ENCODE measurements around the gene TIMM10.

The TIMM10 gene

DNA sequence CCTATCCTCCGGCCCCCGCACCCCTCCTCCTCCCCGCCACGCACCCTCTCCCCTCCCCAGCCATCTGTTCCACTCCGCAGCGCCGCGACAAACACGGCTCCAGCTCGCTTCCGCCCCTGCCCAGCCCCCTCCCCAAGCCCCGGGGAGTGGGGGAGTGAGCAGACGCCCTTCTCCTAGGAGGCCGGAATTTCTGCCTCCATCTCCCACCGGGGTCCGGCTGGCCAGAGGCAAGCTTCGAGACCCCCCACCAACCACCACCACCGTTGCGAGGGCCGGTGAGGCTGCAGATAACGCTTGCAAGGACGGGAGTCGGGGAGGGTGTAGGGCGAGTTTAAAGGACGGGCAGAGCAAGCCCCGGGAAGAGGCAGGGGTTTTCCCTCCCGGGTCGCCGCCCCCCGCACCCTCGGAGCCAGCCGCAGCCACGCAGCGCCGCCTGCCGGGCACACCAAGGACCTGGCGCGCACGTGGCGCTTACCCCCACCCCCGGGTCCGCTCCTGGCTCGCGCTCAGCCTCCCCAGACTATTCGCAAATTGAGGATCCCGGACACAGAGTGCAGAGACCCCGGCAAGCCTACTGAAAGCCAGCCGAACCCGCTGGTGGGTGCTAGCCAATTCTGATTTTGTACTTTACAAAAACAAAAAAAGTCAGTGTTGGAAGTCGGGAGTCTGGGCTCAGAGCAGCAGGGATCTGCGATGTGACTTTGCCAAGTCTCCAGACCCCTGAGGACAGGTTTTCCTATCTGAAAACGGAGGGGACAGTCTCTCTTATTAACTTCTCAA lies 47.6 kb downstream of the TIMM10 start:
- peak; percentile 50 to 58 for DNase-seq

DNA sequence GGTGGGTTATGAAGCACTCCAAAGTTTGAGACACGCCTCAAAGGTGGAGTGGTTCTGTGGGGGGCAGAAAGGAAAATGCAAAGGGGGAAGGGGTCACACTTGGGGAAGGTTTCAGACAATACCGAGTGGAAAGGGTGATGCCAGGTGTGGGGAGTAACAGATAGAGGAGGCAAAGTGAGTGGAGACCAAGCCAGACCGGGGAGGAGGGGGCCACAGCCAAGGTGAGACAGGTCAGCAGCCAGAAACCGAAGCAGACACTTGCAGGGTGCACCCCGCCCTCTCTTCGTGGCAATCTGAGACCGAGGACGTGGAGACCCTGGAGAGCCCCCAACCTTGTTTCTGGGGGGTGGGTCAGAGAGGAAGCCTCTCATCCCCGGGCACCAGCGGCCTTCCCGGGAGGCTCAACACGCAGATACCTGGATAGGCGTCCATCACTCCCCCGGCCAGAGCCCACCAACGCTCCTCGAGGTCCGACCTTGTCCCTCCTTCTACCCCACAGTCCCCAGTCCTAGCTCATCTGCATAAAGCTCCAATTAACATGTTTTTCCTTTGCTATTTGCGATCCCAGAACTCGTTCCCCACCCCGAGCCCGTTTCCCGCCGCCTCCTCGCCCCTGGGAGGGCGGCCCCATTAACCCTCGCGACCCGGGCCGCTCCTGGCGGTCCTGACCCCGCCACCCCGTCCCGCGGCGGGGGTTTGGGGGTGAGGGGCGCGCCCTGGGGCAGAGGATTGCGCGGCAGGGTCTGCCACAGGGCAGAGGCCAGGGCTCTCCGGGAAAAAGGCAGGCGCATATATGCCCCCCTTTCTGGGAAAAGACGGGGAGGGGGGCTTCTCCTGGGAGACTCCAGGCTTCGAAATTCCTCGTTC lies 48.4 kb downstream of the TIMM10 start:
- no peak for DNase-seq

DNA sequence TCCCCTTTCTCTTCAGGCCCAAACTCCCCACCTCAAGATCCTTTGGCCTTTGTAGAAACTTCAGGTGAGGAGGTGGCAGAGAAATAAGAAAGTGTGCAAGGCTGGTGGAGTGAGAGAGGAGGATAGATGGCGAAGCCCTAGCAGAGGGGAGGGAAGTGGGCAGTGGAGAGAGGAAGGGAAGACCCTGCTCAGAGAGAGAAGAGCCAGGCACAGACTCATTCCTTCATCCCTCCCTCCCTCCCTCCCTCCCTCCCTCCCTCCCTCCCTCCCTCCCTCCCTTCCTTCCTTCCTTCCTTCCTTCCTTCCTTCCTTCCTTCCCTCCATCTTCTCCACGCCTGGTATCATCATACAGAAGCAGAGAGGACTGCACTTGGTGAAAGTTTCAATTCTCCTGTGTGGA lies 49.2 kb downstream of the TIMM10 start:
- no peak for DNase-seq

DNA sequence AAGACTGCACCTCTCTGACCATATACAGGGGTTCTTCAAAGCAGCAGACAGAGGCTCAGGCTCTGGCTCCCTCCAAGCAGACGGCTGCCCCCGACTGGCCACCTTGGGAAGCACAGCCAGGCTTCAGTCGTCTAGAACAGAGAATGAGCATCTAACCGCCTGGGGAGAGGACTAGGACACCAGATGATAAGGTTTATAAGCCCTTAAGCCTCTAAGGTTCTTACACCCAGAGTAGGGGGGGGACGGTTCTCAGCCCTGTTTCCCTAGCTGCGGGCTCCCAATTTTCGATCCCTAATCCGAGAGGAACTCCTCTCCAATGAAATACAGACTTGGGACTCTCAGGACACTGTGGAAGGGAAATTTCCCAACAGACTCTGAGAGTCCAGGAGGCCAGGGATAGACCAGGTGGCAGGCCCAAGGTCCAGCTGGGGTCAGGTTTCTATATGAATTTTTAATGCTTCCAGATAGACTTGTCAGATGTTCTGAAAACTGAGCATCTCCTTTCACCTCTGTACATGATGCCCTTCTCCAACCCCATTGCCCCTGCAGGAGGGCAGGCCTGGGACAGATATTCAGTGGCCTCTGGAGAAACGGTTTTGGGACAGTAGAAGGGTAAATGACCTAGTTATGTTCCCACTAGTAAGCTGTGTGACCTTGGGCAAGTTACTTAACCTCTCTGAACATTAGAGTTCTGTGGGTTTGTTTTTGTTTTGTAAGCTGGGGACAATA lies 50.0 kb downstream of the TIMM10 start:
- DNase-seq, result peak; percentile 66 to 67

DNA sequence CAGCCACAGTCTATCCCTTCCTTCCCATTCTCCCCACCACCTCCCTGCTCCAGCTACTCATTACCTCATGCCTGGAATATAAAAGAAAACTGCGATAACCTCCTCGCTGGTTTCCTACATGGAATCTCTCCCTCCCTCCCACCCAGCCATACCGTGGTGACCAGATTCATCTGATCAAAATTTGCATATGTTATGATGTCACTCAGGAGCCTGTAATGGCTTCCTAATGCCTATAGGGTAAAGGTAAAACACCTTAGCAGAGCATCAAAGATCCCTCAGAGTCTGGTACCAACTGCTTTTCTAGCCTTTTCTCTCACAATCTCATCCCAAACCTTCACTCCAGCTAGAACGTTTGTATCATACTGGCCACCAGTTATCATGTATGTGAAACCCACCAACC lies 50.6 kb downstream of the TIMM10 start:
- DNase-seq, result no peak

DNA sequence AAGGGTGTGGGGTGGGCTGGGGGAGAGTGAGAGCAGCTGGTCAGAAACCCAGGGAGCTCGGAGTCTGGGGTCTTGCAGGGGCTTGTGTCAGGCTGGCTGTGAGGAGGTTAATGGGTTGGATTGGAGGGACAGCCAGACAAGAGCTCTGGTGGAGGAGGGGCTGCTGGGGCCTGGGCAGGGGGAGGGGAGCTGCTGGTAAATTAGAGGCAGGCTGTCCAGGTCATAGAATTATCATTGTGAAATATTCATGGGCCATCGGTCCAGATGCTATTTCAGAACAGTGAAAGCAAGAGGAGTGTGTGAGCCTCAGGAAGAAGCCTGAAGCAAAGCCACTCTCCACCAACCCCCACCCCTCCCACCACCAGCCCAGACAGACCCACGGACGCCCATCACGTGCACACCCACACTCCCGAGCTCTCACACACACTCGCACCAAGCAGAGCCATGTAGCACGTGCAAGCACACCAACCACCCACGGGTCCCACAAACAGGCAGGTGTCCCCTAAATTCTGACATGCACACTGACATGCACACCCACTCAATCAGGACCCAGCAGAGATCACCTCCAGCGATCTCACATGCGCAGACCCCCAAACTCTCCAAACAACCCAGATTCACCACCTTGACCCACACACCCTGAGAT lies 51.4 kb downstream of the TIMM10 start:
- DNase-seq, result no peak

All from CD4-positive, alpha-beta T cell treated with Interleukin-4 for 1 hour (primary cell).